NT2/D1 (cell line): Measurements from ENCODE around the gene CLMP.

Experiments used
- SUZ12 ChIP-seq: IDR thresholded peaks from 2 replicates; pipeline ENCODE4 v1.6.1; 2011; ENCODE audit not compliant: insufficient read length, insufficient read depth; ENCODE audit errors: extremely low read depth
- YY1 ChIP-seq: IDR thresholded peaks from 2 replicates; pipeline ENCODE4 v1.6.1; 2011; ENCODE audit not compliant: insufficient read length, insufficient read depth
- ZNF274 ChIP-seq: IDR thresholded peaks from 2 replicates; pipeline ENCODE4 v1.6.1; 2011; ENCODE audit warnings: mild to moderate bottlenecking, low read depth, low read length

DNA sequence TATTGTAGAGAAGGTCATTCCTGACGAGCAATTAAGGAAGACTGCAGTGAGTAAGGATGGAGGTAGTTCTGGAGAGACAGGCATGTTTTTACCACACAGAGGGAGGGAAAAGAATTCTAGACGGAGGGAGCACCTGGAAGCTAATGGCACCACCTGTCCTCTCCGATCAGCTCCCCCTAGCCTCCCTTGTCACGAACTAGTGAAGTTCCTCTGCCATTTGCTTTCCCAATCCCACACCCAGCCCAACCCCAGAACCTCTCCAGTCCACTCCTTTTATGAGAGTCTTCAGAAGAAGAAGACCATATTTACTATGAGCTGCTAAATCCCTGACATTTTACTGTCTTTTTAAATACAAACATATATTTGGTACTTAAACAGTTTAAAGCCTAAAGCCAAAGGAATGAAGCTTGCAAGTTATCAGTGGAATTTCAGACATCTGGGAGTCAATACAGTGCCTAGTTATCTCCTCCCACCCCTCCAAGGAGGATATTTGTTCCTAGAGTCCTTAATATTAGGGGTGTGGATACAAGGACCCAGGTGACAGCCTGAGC is 87.0 kb downstream of the CLMP start:
- TF ChIP-seq YY1, result no peak
- no peak for TF ChIP-seq ZNF274
- no peak for TF ChIP-seq SUZ12
